GM12878 (cell line): ENCODE data around the gene PITPNM3.

Source experiments
- CEBPB ChIP-seq, 2 experiments: fragments of 150-350 bp in 1 of 2; IDR thresholded peaks; 2 replicates each; pipeline ENCODE4 v1.6.1; 2012 to 2014; ENCODE audit warnings: low read depth in 2 of 2, low read length in 2 of 2, borderline replicate concordance in 1 of 2, inconsistent platforms in 1 of 2
- CTCF ChIP-seq, 3 experiments: IDR thresholded peaks in 2 of 3; conservative IDR thresholded peaks in 1 of 3; 2 replicates each; pipeline ENCODE4 v1.5.1; 2011; ENCODE audit warnings: low read depth in 3 of 3, low read length in 3 of 3, mild to moderate bottlenecking in 3 of 3, control low read depth in 2 of 3, moderate library complexity in 2 of 3, inconsistent platforms in 1 of 3, mixed read lengths in 1 of 3; ENCODE audit not compliant: control insufficient read depth in 2 of 3, insufficient read depth in 1 of 3; ENCODE audit errors: extremely low read depth in 1 of 3
- EZH2 ChIP-seq: IDR thresholded peaks from 2 replicates; pipeline ENCODE4 v1.6.1; 2012; ENCODE audit warnings: low read depth, mild to moderate bottlenecking, control low read depth, inconsistent platforms, low read length, borderline replicate concordance; ENCODE audit not compliant: control insufficient read depth
- MAX ChIP-seq: IDR thresholded peaks from 2 replicates; pipeline ENCODE4 v1.6.1; 2012; ENCODE audit warnings: low read depth, low read length, improper control_type of control experiment
- MYC ChIP-seq: IDR thresholded peaks from 2 replicates; pipeline ENCODE4 v1.6.1; 2011; ENCODE audit warnings: mild to moderate bottlenecking, low read length, moderate library complexity, inconsistent platforms; ENCODE audit not compliant: insufficient read depth, insufficient replicate concordance, insufficient read length, severe bottlenecking
- POLR2A ChIP-seq: IDR thresholded peaks from 2 replicates; pipeline ENCODE4 v1.6.1; 2011; ENCODE audit warnings: low read depth, mild to moderate bottlenecking, low read length
- POLR2AphosphoS5 ChIP-seq: IDR thresholded peaks from 2 replicates; pipeline ENCODE4 v1.6.1; 2011; ENCODE audit warnings: mild to moderate bottlenecking, low read length, inconsistent platforms
- SRF ChIP-seq, 2 experiments: IDR thresholded peaks; 2 replicates each; pipeline ENCODE4 v1.6.1; 2011; ENCODE audit warnings: low read depth in 2 of 2, low read length in 2 of 2, mild to moderate bottlenecking in 1 of 2, moderate library complexity in 1 of 2
- SUZ12 ChIP-seq: fragments of 200-600 bp; sonication (generic); IDR thresholded peaks from one replicate; pipeline ENCODE4 v1.6.1; 2018; ENCODE audit warnings: antibody characterized with exemption, mild to moderate bottlenecking; ENCODE audit not compliant: unreplicated experiment
- ZZZ3 ChIP-seq: IDR thresholded peaks from 2 replicates; pipeline ENCODE4 v1.6.1; 2011; ENCODE audit warnings: low read depth; ENCODE audit not compliant: control insufficient read depth, insufficient read length

GRCh38 chr17:6509921-6510320 lies 46.4 kb downstream of the PITPNM3 start:
- TF ChIP-seq EZH2 (no peak), CTCF (IDR thresholded peaks at IDR 0.05 in 2 of 3, conservative IDR thresholded peaks at IDR 0.05 in 1 of 3; ENCODE audit: control insufficient read depth in 2 of 3, extremely low read depth in 1 of 3, insufficient read depth in 1 of 3, low read depth in 3 of 3, low read length in 3 of 3) (no peak), MAX (no peak), CEBPB (IDR thresholded peaks at IDR 0.05; ENCODE audit: borderline replicate concordance in 1 of 2, low read depth in 2 of 2, low read length in 2 of 2) (no peak), ZZZ3 (no peak), SRF (IDR thresholded peaks at IDR 0.05; ENCODE audit: low read depth in 2 of 2, low read length in 2 of 2) (no peak), POLR2A (no peak), MYC (no peak), SUZ12 (no peak), POLR2AphosphoS5 (no peak)
